K562 (cell line): ENCODE measurements around the gene EEA1. TPM values are rescaled to one million over a fixed set of nuclear protein-coding genes. Genes with fewer than 3 reads are reported as not detected.

Source experiments
- ATAC-seq: fragments of 200-7000 bp; cut with Tn5 transposase; 3 replicates; pipeline ENCODE4 v1.9.1; 2020; ENCODE audit warnings: moderate library complexity
- BruUV-seq: library from RNA; stranded (reverse); fragments of 400-500 nt; replicated peaks from 2 replicates; lab custom pipeline; 2021; lab: Mats Ljungman, UMichigan
- CTCF ChIA-PET: fragments of 300-600 bp; formaldehyde crosslinking; extraction: SDS; loops from one replicate; lab custom pipeline; 2021; ENCODE audit warnings: low intra/inter-chr PET ratio; lab: Yijun Ruan, JAX
- POLR2A ChIA-PET: fragments of 300-600, 350-650 bp; sonication (Branson Sonifier 250); formaldehyde crosslinking; extraction: SDS; loops from one replicate; lab custom pipeline; 2021; ENCODE audit warnings: antibody characterized with exemption, inconsistent platforms; lab: Yijun Ruan, JAX
- DNase-seq, 4 experiments: peaks; one replicate each; pipeline versions ENCODE4 v3.0.0 to v3.0.0-alpha.2; 2011 to 2018; ENCODE audit warnings: low spot score in 3 of 4, mixed read lengths in 3 of 4; ENCODE audit errors: extremely low read depth in 1 of 4
- FAIRE-seq: peaks from 2 replicates; lab custom pipeline; 2011; peaks lifted over from hg19 to GRCh38; lab: Jason Lieb, UNC
- H2AFZ ChIP-seq: 2 replicates; pipeline ENCODE4 v1.6.0; 2011; ENCODE audit warnings: low read depth, low read length, control low read depth, inconsistent platforms
- H3K27ac ChIP-seq: fragments of 200-600 bp; 3 replicates; pipeline ENCODE4 v1.8.0; 2011; ENCODE audit warnings: low read depth, mild to moderate bottlenecking, control low read depth, inconsistent platforms, low read length, moderate library complexity, mixed read lengths; ENCODE audit errors: extremely low read depth
- H3K27me3 ChIP-seq, 2 experiments: fragments of 300-600 bp in 1 of 2; 2 replicates in 1 of 2; 3 replicates in 1 of 2; pipeline versions ENCODE4 v1.6.0 to v1.8.0; 2011; ENCODE audit warnings: inconsistent platforms in 2 of 2, low read length in 2 of 2, mild to moderate bottlenecking in 1 of 2, mixed read lengths in 1 of 2, moderate library complexity in 1 of 2; ENCODE audit not compliant: control insufficient read depth in 2 of 2, insufficient read depth in 2 of 2
- H3K36me3 ChIP-seq: fragments of 300-600 bp; 3 replicates; pipeline ENCODE4 v1.8.0; 2011; ENCODE audit warnings: mild to moderate bottlenecking, low read length, inconsistent platforms; ENCODE audit not compliant: control insufficient read depth, insufficient read depth
- H3K4me1 ChIP-seq, 2 experiments: fragments of 200-600 bp in 1 of 2; replicated peaks in 1 of 2; 2 replicates in 1 of 2; 3 replicates in 1 of 2; pipeline versions ENCODE4 v1.5.1 to v1.8.0; 2011; ENCODE audit warnings: inconsistent platforms in 2 of 2, low read length in 2 of 2, mild to moderate bottlenecking in 1 of 2, mixed read lengths in 1 of 2, moderate library complexity in 1 of 2; ENCODE audit not compliant: control insufficient read depth in 2 of 2, insufficient read depth in 2 of 2
- H3K4me2 ChIP-seq: 2 replicates; pipeline ENCODE4 v1.6.1; 2011; ENCODE audit warnings: low read length, control low read depth, inconsistent platforms, mixed read lengths; ENCODE audit not compliant: insufficient read depth
- H3K4me3 ChIP-seq: fragments of 200-600 bp; sonication (generic), shearing (Covaris generic); 2 replicates; pipeline ENCODE4 v1.5.1; 2016; ENCODE audit warnings: control low read depth, inconsistent platforms
- H3K79me2 ChIP-seq: fragments of 200-600 bp; 3 replicates; pipeline ENCODE4 v1.8.0; 2011; ENCODE audit warnings: low read length, inconsistent platforms; ENCODE audit not compliant: control insufficient read depth, insufficient read depth
- H3K9ac ChIP-seq, 2 experiments: 2 replicates each; pipeline versions ENCODE4 v1.6.0 to v1.6.1; 2011; ENCODE audit warnings: low read depth in 2 of 2, low read length in 2 of 2, control low read depth in 1 of 2, inconsistent platforms in 1 of 2, mild to moderate bottlenecking in 1 of 2, mixed read lengths in 1 of 2; ENCODE audit not compliant: insufficient read depth in 1 of 2
- H3K9me1 ChIP-seq: one replicate; pipeline ENCODE4 v1.6.0; 2011; ENCODE audit warnings: inconsistent platforms, mild to moderate bottlenecking, low read length, moderate library complexity; ENCODE audit not compliant: control insufficient read depth, insufficient read depth
- H3K9me3 ChIP-seq: replicated peaks from 2 replicates; pipeline ENCODE4 v1.5.1; 2011; ENCODE audit warnings: low read depth, low read length, inconsistent platforms; ENCODE audit not compliant: control insufficient read depth, insufficient read depth
- H4K20me1 ChIP-seq: replicated peaks from 2 replicates; pipeline ENCODE4 v1.6.1; 2011; ENCODE audit warnings: low read length, inconsistent platforms, mixed read lengths; ENCODE audit not compliant: control insufficient read depth, insufficient read depth
- ARID1B ChIP-seq: fragments of 450-650 bp; IDR thresholded peaks from 2 replicates; pipeline ENCODE4 v1.6.1; 2016; ENCODE audit warnings: antibody characterized with exemption, mild to moderate bottlenecking, inconsistent platforms
- HDGF ChIP-seq: fragments of 450-650 bp; IDR thresholded peaks from 2 replicates; pipeline ENCODE4 v1.6.1; 2016
- MNT ChIP-seq, 2 experiments: fragments of 450-650 bp; conservative IDR thresholded peaks; 2 replicates each; pipeline ENCODE4 v1.6.1; 2017; ENCODE audit warnings: mild to moderate bottlenecking in 2 of 2, moderate library complexity in 2 of 2
- NFIX ChIP-seq: fragments of 250-450 bp; sonication (Bioruptor Pico); IDR thresholded peaks from 2 replicates; pipeline ENCODE4 v1.4.0; 2020; ENCODE audit warnings: low read depth, mild to moderate bottlenecking, moderate library complexity
- ZBTB5 ChIP-seq: fragments of 450-650 bp; IDR thresholded peaks from 2 replicates; pipeline ENCODE4 v1.6.1; 2017; ENCODE audit warnings: antibody characterized with exemption
- WGBS: fragments of 100-300 bp; shearing (Covaris generic); methylation state at CpG from one replicate; pipeline ENCODE4 v1.1.6; 2016; ENCODE audit warnings: low coverage, mixed read lengths; ENCODE audit not compliant: insufficient coverage; ENCODE audit errors: missing lambda C conversion rate; 5-methylcytosine and 5-hydroxymethylcytosine counted together
- in situ Hi-C: fragments of 300-500 bp; cut with MboI; formaldehyde crosslinking; loops from 4 replicates; pipeline ENCODE4 v1.15.0; 2018; ENCODE audit warnings: inconsistent platforms, mixed read lengths
- intact Hi-C: fragments of 100-400 bp; cut with micrococcal nuclease; formaldehyde crosslinking; loops from 2 replicates; pipeline ENCODE4 v1.14.2; 2022
- polyA plus RNA-seq, 8 experiments: library from polyadenylated mRNA; depleted of rRNA in 4 of 8; stranded (reverse) in 5 of 8; unstranded in 3 of 8; fragments of >200 nt; fragmentation: Nextera tagmentation in 2 of 8; fragmentation: Illumina TruSeq in 1 of 8; extraction: Ambion mirVana in 2 of 8; extraction: Trizol in 1 of 8; gene quantifications; 2 replicates each; pipeline versions ENCODE4 v1.2.1 to v1.2.3, GENCODE V29; 2011 to 2014; ENCODE audit warnings: inconsistent platforms in 1 of 8, missing spikeins in 1 of 8
- total RNA-seq, 7 experiments: library from RNA; depleted of rRNA in 6 of 7; stranded (reverse); fragments of >200 nt in 6 of 7; fragmentation: Illumina TruSeq in 2 of 7; extraction: Trizol in 2 of 7; gene quantifications; 2 replicates each; pipeline versions ENCODE4 v1.2.1 to v1.2.3, GENCODE V29; 2011 to 2021; ENCODE audit warnings: low replicate concordance in 1 of 7

The EEA1 gene
- total and polyA plus RNA-seq, 9 of the 15 experiments (the other 6 are each of a cell fraction or from before 2014, with no cell fraction given) = 3.5 to 17.1 (median 7.5) TPM

DNA sequence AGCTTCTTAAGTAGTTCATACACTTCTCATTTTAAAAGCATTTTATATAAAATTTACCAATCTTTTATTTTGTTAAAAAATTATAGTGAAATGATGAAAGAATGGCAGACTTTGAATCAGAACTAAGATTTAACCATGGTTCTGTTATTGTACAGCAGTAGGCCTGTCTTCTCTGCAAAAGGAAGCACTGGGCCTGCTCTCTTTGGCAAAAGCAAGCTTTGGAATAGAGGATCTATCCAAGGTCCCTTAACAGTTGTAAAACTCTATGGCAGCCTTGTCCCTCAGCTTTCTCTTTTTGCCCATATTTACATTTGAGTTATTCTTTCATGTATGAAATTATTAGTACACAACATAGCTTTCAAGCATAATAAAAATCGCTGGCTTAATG is 143.5 kb downstream of the EEA1 start:
- H3K9me3 ChIP-seq = no peaks in the 10 kb centered on the region
- no peaks in the 10 kb centered on the region for H3K4me1 ChIP-seq
- intact Hi-C loops (loop anchor here (5.0 to 10.0 kb wide), 4 partner anchors 142 to 632 kb away; partner anchors contain the start of gene EEA1), in situ Hi-C loops (loop anchor here (25.0 kb wide), 2 partner anchors 627 to 1327 kb away; no protein-coding TSS in a partner anchor)
- H3K9me1 ChIP-seq = no peaks in the 10 kb centered on the region
- H3K4me2 ChIP-seq = no peak overlapping the region
- no TSS peak for BruUV-seq
- FAIRE-seq (no peak), ATAC-seq (peak; percentile 28; the same call in 1 of the 3 replicates), DNase-seq (no peak)
- 50% methylated on average over 1 of the region's 1 CpG for WGBS
- no peak overlapping the region for H3K4me3 ChIP-seq
- no peaks in the 10 kb centered on the region for H3K79me2 ChIP-seq
- TF ChIP-seq ZBTB5 = no peak
- TF ChIP-seq HDGF = no peak
- TF ChIP-seq ARID1B = no peak
- 0 out of 4 replicates have a peak, but pooled peaks of 1 of the 2 experiments have one; percentile 8 for TF ChIP-seq MNT (conservative IDR thresholded peaks at IDR 0.05)
- TF ChIP-seq NFIX = no peak
- H3K27me3 ChIP-seq = no peaks in the 10 kb centered on the region
- H2AFZ ChIP-seq = no peak overlapping the region
- H3K9ac ChIP-seq = no peak overlapping the region
- peaks cover 24% of the 10 kb centered on the region; the same call in 2 of the 3 replicates for H3K36me3 ChIP-seq
- ChIA-PET POLR2A (interaction anchor here (0.7 to 1.4 kb wide), 3 partner anchors 13 to 45 kb away, joined by 3 to 4 read pairs (median 4); no protein-coding TSS in a partner anchor), CTCF (interaction anchor here (0.6 to 1.7 kb wide), 7 partner anchors 608 to 1747 kb away, joined by 3 to 11 read pairs (median 3); no protein-coding TSS in a partner anchor)
- no peak overlapping the region for H3K27ac ChIP-seq
- H4K20me1 ChIP-seq = no peaks in the 10 kb centered on the region
